Ovary (tissue), 3 donors: ENCODE results near the gene TSPAN19.

ENCODE experiments used
- CTCF ChIP-seq, 3 donors: fragments of 450-650 bp in 2 of 3; fragments of 200-600 bp in 1 of 3; IDR thresholded peaks; one replicate each; pipeline versions ENCODE4 v1.5.1 to v1.8.0; 2016 to 2022; ENCODE audit warnings: antibody characterized with exemption in 3 of 3, mild to moderate bottlenecking in 1 of 3
- EP300 ChIP-seq: sonication (generic); formaldehyde crosslinking; IDR thresholded peaks from one replicate; pipeline ENCODE4 v1.6.1; 2017; ENCODE audit warnings: antibody characterized with exemption
- donor health status: DM: no; HTN: no; CAD: no.

GRCh38 chr12:85029456-85029855 is 6.6 kb downstream of the TSPAN19 start:
- no peak for TF ChIP-seq EP300
- no peak for TF ChIP-seq CTCF (IDR thresholded peaks at IDR 0.05)
